ENCODE data around the gene RIPOR2. TPM values are rescaled to one million over a fixed set of nuclear protein-coding genes. Genes with fewer than 3 reads are reported as not detected.
A peak's percentile ranks its signal among the peaks of the same experiment; 100 is the strongest.

RIPOR2 gene
- total and polyA plus RNA-seq, 2 donors: 7.3 to 14.1 TPM

- under 1% methylated on average over 56 of the region's 56 CpGs for WGBS
- no peak for DNase-seq (ENCODE audit: extremely low spot score)
- Histone ChIP-seq H3K4me3 (ENCODE audit: low read depth, low read length) (peak overlapping the region; percentile 66), H3K36me3 (ENCODE audit: insufficient read depth) (no peaks in the 10 kb centered on the region), H3K27ac (ENCODE audit: low read depth) (no peak overlapping the region), H3K4me1 (ENCODE audit: insufficient read depth) (no peaks in the 10 kb centered on the region)
Observed at GRCh38 chr6:24910961-24911725, 24.6 kb downstream of the RIPOR2 start.

GRCh38 chr6:24910331-24910960 lies 25.3 kb downstream of the RIPOR2 start:
- H3K4me1 ChIP-seq (ENCODE audit: insufficient read depth): no peaks in the 10 kb centered on the region
- no peak for DNase-seq (ENCODE audit: extremely low spot score)
- H3K27ac ChIP-seq (ENCODE audit: low read depth): no peak overlapping the region
- H3K36me3 ChIP-seq (ENCODE audit: insufficient read depth): no peaks in the 10 kb centered on the region
- WGBS: 3% methylated on average over 33 of the region's 33 CpGs
- H3K4me3 ChIP-seq (ENCODE audit: low read depth, low read length): peak overlapping the region; percentile 66

GRCh38 chr6:24909241-24910216 lies 26.2 kb downstream of the RIPOR2 start:
- Histone ChIP-seq H3K36me3 (ENCODE audit: insufficient read depth) (no peaks in the 10 kb centered on the region), H3K4me3 (ENCODE audit: low read depth, low read length) (peak overlapping the region; percentile 66), H3K4me1 (ENCODE audit: insufficient read depth) (no peaks in the 10 kb centered on the region), H3K27ac (ENCODE audit: low read depth) (no peak overlapping the region)
- WGBS: 51% methylated on average over 20 of the region's 20 CpGs
- no peak for DNase-seq (ENCODE audit: extremely low spot score)

- Histone ChIP-seq H3K4me3 (ENCODE audit: low read depth, low read length) (no peak overlapping the region), H3K36me3 (ENCODE audit: insufficient read depth) (no peaks in the 10 kb centered on the region), H3K4me1 (ENCODE audit: insufficient read depth) (no peaks in the 10 kb centered on the region), H3K27ac (ENCODE audit: low read depth) (no peak overlapping the region)
- no peak for DNase-seq (ENCODE audit: extremely low spot score)
- WGBS: 18% methylated on average over 4 of the region's 4 CpGs
Observed at GRCh38 chr6:24908650-24909035, 27.1 kb downstream of the RIPOR2 start.

- Histone ChIP-seq H3K4me3 (ENCODE audit: low read depth, low read length) (no peak overlapping the region), H3K4me1 (ENCODE audit: insufficient read depth) (no peaks in the 10 kb centered on the region), H3K36me3 (ENCODE audit: insufficient read depth) (no peaks in the 10 kb centered on the region), H3K27ac (ENCODE audit: low read depth) (no peak overlapping the region)
- DNase-seq (ENCODE audit: extremely low spot score): no peak
- 25% methylated on average over 4 of the region's 4 CpGs for WGBS
Observed at GRCh38 chr6:24907919-24908649, 27.7 kb downstream of the RIPOR2 start.

- no peak overlapping the region for H3K4me3 ChIP-seq (ENCODE audit: low read depth, low read length)
- no peak for DNase-seq (ENCODE audit: extremely low spot score)
- no peak overlapping the region for H3K27ac ChIP-seq (ENCODE audit: low read depth)
- H3K4me1 ChIP-seq (ENCODE audit: insufficient read depth): no peaks in the 10 kb centered on the region
- H3K36me3 ChIP-seq (ENCODE audit: insufficient read depth): no peaks in the 10 kb centered on the region
Observed at GRCh38 chr6:24906314-24906713, 29.4 kb downstream of the RIPOR2 start.

GRCh38 chr6:24905483-24905882 lies 30.3 kb downstream of the RIPOR2 start:
- Histone ChIP-seq H3K36me3 (ENCODE audit: insufficient read depth) (no peaks in the 10 kb centered on the region), H3K27ac (ENCODE audit: low read depth) (no peak overlapping the region), H3K4me1 (ENCODE audit: insufficient read depth) (no peaks in the 10 kb centered on the region), H3K4me3 (ENCODE audit: low read depth, low read length) (no peak overlapping the region)
- 43% methylated on average over 3 of the region's 3 CpGs for WGBS
- DNase-seq (ENCODE audit: extremely low spot score): no peak

- DNase-seq (ENCODE audit: extremely low spot score): no peak
- H3K4me1 ChIP-seq (ENCODE audit: insufficient read depth): no peaks in the 10 kb centered on the region
- 95% methylated on average over 7 of the region's 7 CpGs for WGBS
- H3K27ac ChIP-seq (ENCODE audit: low read depth): no peak overlapping the region
- H3K36me3 ChIP-seq (ENCODE audit: insufficient read depth): no peaks in the 10 kb centered on the region
- no peak overlapping the region for H3K4me3 ChIP-seq (ENCODE audit: low read depth, low read length)
Observed at GRCh38 chr6:24903681-24904080, 32.1 kb downstream of the RIPOR2 start.

- Histone ChIP-seq H3K27ac (ENCODE audit: low read depth) (no peak overlapping the region), H3K36me3 (ENCODE audit: insufficient read depth) (no peaks in the 10 kb centered on the region), H3K4me3 (ENCODE audit: low read depth, low read length) (no peak overlapping the region), H3K4me1 (ENCODE audit: insufficient read depth) (no peaks in the 10 kb centered on the region)
- 37% methylated on average over 1 of the region's 1 CpG for WGBS
- DNase-seq (ENCODE audit: extremely low spot score): no peak
Observed at GRCh38 chr6:24902782-24903181, 33.0 kb downstream of the RIPOR2 start.

- WGBS: 95% methylated on average over 9 of the region's 9 CpGs
- no peak overlapping the region for H3K27ac ChIP-seq (ENCODE audit: low read depth)
- H3K4me3 ChIP-seq (ENCODE audit: low read depth, low read length): no peak overlapping the region
- H3K36me3 ChIP-seq (ENCODE audit: insufficient read depth): no peaks in the 10 kb centered on the region
- DNase-seq (ENCODE audit: extremely low spot score): no peak
- no peaks in the 10 kb centered on the region for H3K4me1 ChIP-seq (ENCODE audit: insufficient read depth)
Observed at GRCh38 chr6:24901698-24902328, 33.9 kb downstream of the RIPOR2 start.

GRCh38 chr6:24900917-24901697 lies 34.7 kb downstream of the RIPOR2 start:
- 81% methylated on average over 6 of the region's 6 CpGs for WGBS
- Histone ChIP-seq H3K27ac (ENCODE audit: low read depth) (no peak overlapping the region), H3K4me1 (ENCODE audit: insufficient read depth) (no peaks in the 10 kb centered on the region), H3K4me3 (ENCODE audit: low read depth, low read length) (no peak overlapping the region), H3K36me3 (ENCODE audit: insufficient read depth) (no peaks in the 10 kb centered on the region)
- DNase-seq (ENCODE audit: extremely low spot score): no peak

- DNase-seq (ENCODE audit: extremely low spot score): no peak
- H3K27ac ChIP-seq (ENCODE audit: low read depth): no peak overlapping the region
Observed at GRCh38 chr6:24899997-24900325, 35.8 kb downstream of the RIPOR2 start.

More at GRCh38 chr6:24899997-24900325, 35.8 kb downstream of the RIPOR2 start:
- Histone ChIP-seq H3K4me3 (ENCODE audit: low read depth, low read length) (no peak overlapping the region), H3K36me3 (ENCODE audit: insufficient read depth) (no peaks in the 10 kb centered on the region), H3K4me1 (ENCODE audit: insufficient read depth) (no peaks in the 10 kb centered on the region)
- 29% methylated on average over 6 of the region's 6 CpGs for WGBS
